OCI-LY7 (cell line): ENCODE results near the gene TEX28.

Experiments
- EZH2phosphoT487 ChIP-seq: fragments of 200-600 bp; sonication (generic); IDR thresholded peaks from 2 replicates; pipeline ENCODE4 v1.6.1; 2018; ENCODE audit warnings: low read depth, borderline replicate concordance, mild to moderate bottlenecking, mixed run types, antibody characterized with exemption, low read length, moderate library complexity, mixed read lengths
- TF ChIP-seq, protein P1 (sequence below): fragments of 200-600 bp; sonication (generic); conservative IDR thresholded peaks from 2 replicates; pipeline ENCODE4 v1.5.1; 2014; ENCODE audit warnings: mild to moderate bottlenecking, antibody characterized with exemption, low read length, moderate library complexity, mixed read lengths

- TF ChIP-seq, protein P1, sequence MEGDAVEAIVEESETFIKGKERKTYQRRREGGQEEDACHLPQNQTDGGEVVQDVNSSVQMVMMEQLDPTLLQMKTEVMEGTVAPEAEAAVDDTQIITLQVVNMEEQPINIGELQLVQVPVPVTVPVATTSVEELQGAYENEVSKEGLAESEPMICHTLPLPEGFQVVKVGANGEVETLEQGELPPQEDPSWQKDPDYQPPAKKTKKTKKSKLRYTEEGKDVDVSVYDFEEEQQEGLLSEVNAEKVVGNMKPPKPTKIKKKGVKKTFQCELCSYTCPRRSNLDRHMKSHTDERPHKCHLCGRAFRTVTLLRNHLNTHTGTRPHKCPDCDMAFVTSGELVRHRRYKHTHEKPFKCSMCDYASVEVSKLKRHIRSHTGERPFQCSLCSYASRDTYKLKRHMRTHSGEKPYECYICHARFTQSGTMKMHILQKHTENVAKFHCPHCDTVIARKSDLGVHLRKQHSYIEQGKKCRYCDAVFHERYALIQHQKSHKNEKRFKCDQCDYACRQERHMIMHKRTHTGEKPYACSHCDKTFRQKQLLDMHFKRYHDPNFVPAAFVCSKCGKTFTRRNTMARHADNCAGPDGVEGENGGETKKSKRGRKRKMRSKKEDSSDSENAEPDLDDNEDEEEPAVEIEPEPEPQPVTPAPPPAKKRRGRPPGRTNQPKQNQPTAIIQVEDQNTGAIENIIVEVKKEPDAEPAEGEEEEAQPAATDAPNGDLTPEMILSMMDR, result no peak
- no peak for TF ChIP-seq EZH2phosphoT487
Observed at GRCh38 chrX:154328646-154329045, 33.7 kb upstream of the TEX28 start.
